ENCODE data around the gene ABR. TPM values are rescaled to one million over a fixed set of nuclear protein-coding genes. Genes with fewer than 3 reads are reported as not detected.
"Not testable (repeated sequence)": the region's sequence is repeated elsewhere in the genome, so short reads cannot be mapped to it uniquely, and the experiment has no call there.

ABR gene
- total RNA-seq, 2 experiments from 2014 or later: 143 to 156 TPM

- H3K36me3 Mint-ChIP-seq (ENCODE audit: low read depth): peaks cover 35% of the 10 kb centered on the region
- CTCF ChIA-PET: no interaction called here
- no peak overlapping the region for H3K4me3 Mint-ChIP-seq
- POLR2A ChIA-PET: interaction anchor here (1.2 kb wide), 1 partner anchor 9 kb away, joined by 3 read pairs; no protein-coding TSS in a partner anchor
- DNase-seq: no peak
- H3K4me1 Mint-ChIP-seq (ENCODE audit: low read depth): peaks cover 4% of the 10 kb centered on the region
- no peak overlapping the region for H3K27ac Mint-ChIP-seq
- no peaks in the 10 kb centered on the region for H3K9me3 Mint-ChIP-seq (ENCODE audit: insufficient read depth)
- no peak for ATAC-seq
- H3K27me3 Mint-ChIP-seq (ENCODE audit: low read depth): no peaks in the 10 kb centered on the region
Measured at GRCh38 chr17:1053661-1054360, 126.0 kb downstream of the ABR start.

- H3K27ac Mint-ChIP-seq: no peak overlapping the region
- H3K9me3 Mint-ChIP-seq (ENCODE audit: insufficient read depth): no peaks in the 10 kb centered on the region
- no peak for ATAC-seq
- ChIA-PET CTCF (no interaction called here), POLR2A (no interaction called here)
- H3K27me3 Mint-ChIP-seq (ENCODE audit: low read depth): no peaks in the 10 kb centered on the region
- peaks cover 20% of the 10 kb centered on the region for H3K36me3 Mint-ChIP-seq (ENCODE audit: low read depth)
- peaks cover 4% of the 10 kb centered on the region for H3K4me1 Mint-ChIP-seq (ENCODE audit: low read depth)
- DNase-seq: no peak
- no peak overlapping the region for H3K4me3 Mint-ChIP-seq
Measured at GRCh38 chr17:1050996-1051925, 128.5 kb downstream of the ABR start.

- Mint-ChIP-seq H3K27me3 (ENCODE audit: low read depth) (no peaks in the 10 kb centered on the region), H3K4me1 (ENCODE audit: low read depth) (peaks cover 4% of the 10 kb centered on the region), H3K36me3 (ENCODE audit: low read depth) (peaks cover 16% of the 10 kb centered on the region), H3K4me3 (no peak overlapping the region), H3K9me3 (ENCODE audit: insufficient read depth) (no peaks in the 10 kb centered on the region), H3K27ac (no peak overlapping the region)
- no peak for DNase-seq
- POLR2A ChIA-PET: interaction anchor here (0.6 kb wide), 1 partner anchor 16 kb away, joined by 3 read pairs; no protein-coding TSS in a partner anchor
- CTCF ChIA-PET: interaction anchor here (2.1 kb wide), 1 partner anchor 8 kb away, joined by 8 read pairs; no protein-coding TSS in a partner anchor
- no peak for ATAC-seq
Measured at GRCh38 chr17:1050246-1050995, 129.4 kb downstream of the ABR start.

- Mint-ChIP-seq H3K4me3 (no peak overlapping the region), H3K9me3 (ENCODE audit: insufficient read depth) (no peaks in the 10 kb centered on the region), H3K27ac (no peak overlapping the region), H3K4me1 (ENCODE audit: low read depth) (peaks cover 4% of the 10 kb centered on the region), H3K27me3 (ENCODE audit: low read depth) (no peaks in the 10 kb centered on the region), H3K36me3 (ENCODE audit: low read depth) (peaks cover 17% of the 10 kb centered on the region)
- POLR2A ChIA-PET: interaction anchor here (0.6 kb wide), 1 partner anchor 15 kb away, joined by 3 read pairs; no protein-coding TSS in a partner anchor
- no peak for ATAC-seq
- DNase-seq: no peak
- CTCF ChIA-PET: interaction anchor here (2.1 kb wide), 1 partner anchor 9 kb away, joined by 8 read pairs; no protein-coding TSS in a partner anchor
Measured at GRCh38 chr17:1049446-1050225, 130.1 kb downstream of the ABR start.

- CTCF ChIA-PET: interaction anchor here (2.1 kb wide), 1 partner anchor 10 kb away, joined by 8 read pairs; no protein-coding TSS in a partner anchor
- POLR2A ChIA-PET: not testable (repeated sequence)
- H3K36me3 Mint-ChIP-seq (ENCODE audit: low read depth): peaks cover 13% of the 10 kb centered on the region
Measured at GRCh38 chr17:1048516-1049115, 131.2 kb downstream of the ABR start.

GRCh38 chr17:1047879-1048470, 131.8 kb downstream of the ABR start:
- CTCF ChIA-PET: interaction anchor here (1.5 kb wide), 1 partner anchor 8 kb away, joined by 7 read pairs; no protein-coding TSS in a partner anchor

More at GRCh38 chr17:1048516-1049115, 131.2 kb downstream of the ABR start:
- DNase-seq; H3K4me1 Mint-ChIP-seq (ENCODE audit: low read depth); H3K27me3 Mint-ChIP-seq (ENCODE audit: low read depth); H3K9me3 Mint-ChIP-seq (ENCODE audit: insufficient read depth); H3K27ac Mint-ChIP-seq; ATAC-seq; H3K4me3 Mint-ChIP-seq: not testable (repeated sequence)

GRCh38 chr17:1047177-1047878, 132.5 kb downstream of the ABR start:
- Mint-ChIP-seq H3K27me3 (ENCODE audit: low read depth) (no peaks in the 10 kb centered on the region), H3K36me3 (ENCODE audit: low read depth) (peaks cover 19% of the 10 kb centered on the region), H3K9me3 (ENCODE audit: insufficient read depth) (no peaks in the 10 kb centered on the region), H3K4me1 (ENCODE audit: low read depth) (peaks cover 4% of the 10 kb centered on the region), H3K4me3 (no peak overlapping the region), H3K27ac (no peak overlapping the region)
- DNase-seq (no peak), ATAC-seq (no peak)
- CTCF ChIA-PET: interaction anchor here (1.1 to 1.5 kb wide), 2 partner anchors 9 to 11 kb away, joined by 4 to 7 read pairs; no protein-coding TSS in a partner anchor
- POLR2A ChIA-PET: no interaction called here

More at GRCh38 chr17:1047879-1048470, 131.8 kb downstream of the ABR start:
- Mint-ChIP-seq H3K27me3 (ENCODE audit: low read depth) (no peaks in the 10 kb centered on the region), H3K36me3 (ENCODE audit: low read depth) (peaks cover 13% of the 10 kb centered on the region), H3K9me3 (ENCODE audit: insufficient read depth) (no peaks in the 10 kb centered on the region), H3K4me1 (ENCODE audit: low read depth) (peaks cover 4% of the 10 kb centered on the region), H3K4me3 (no peak overlapping the region), H3K27ac (no peak overlapping the region)
- ATAC-seq (no peak), DNase-seq (no peak)
- POLR2A ChIA-PET: no interaction called here

GRCh38 chr17:1045456-1045855, 134.3 kb downstream of the ABR start:
- no peak overlapping the region for H3K27ac Mint-ChIP-seq

GRCh38 chr17:1044387-1045009, 135.3 kb downstream of the ABR start:
- peaks cover 20% of the 10 kb centered on the region for H3K36me3 Mint-ChIP-seq (ENCODE audit: low read depth)
- ATAC-seq; H3K27me3 Mint-ChIP-seq (ENCODE audit: low read depth); H3K4me3 Mint-ChIP-seq; DNase-seq; H3K4me1 Mint-ChIP-seq (ENCODE audit: low read depth); H3K27ac Mint-ChIP-seq; H3K9me3 Mint-ChIP-seq (ENCODE audit: insufficient read depth): not testable (repeated sequence)
- CTCF ChIA-PET: interaction anchor here (2.2 kb wide), 1 partner anchor 11 kb away, joined by 7 read pairs; no protein-coding TSS in a partner anchor
- POLR2A ChIA-PET: interaction anchor here (0.9 kb wide), 1 partner anchor 9 kb away, joined by 3 read pairs; no protein-coding TSS in a partner anchor

More at GRCh38 chr17:1045456-1045855, 134.3 kb downstream of the ABR start:
- ATAC-seq (no peak), DNase-seq (no peak)
- Mint-ChIP-seq H3K9me3 (ENCODE audit: insufficient read depth) (no peaks in the 10 kb centered on the region), H3K4me3 (no peak overlapping the region), H3K36me3 (ENCODE audit: low read depth) (peaks cover 24% of the 10 kb centered on the region), H3K27me3 (ENCODE audit: low read depth) (no peaks in the 10 kb centered on the region), H3K4me1 (ENCODE audit: low read depth) (no peaks in the 10 kb centered on the region)
- POLR2A ChIA-PET: no interaction called here
- CTCF ChIA-PET: no interaction called here
